ENCODE results near the gene CTNNA2. TPM values are rescaled to one million over a fixed set of nuclear protein-coding genes. Genes with fewer than 3 reads are reported as not detected.
"Not testable (repeated sequence)": the region's sequence is repeated elsewhere in the genome, so short reads cannot be mapped to it uniquely, and the experiment has no call there.

CTNNA2 gene
- total and polyA plus RNA-seq, 12 donors = 0.09 to 0.57 (median 0.15) TPM; not detected in 9

DNA sequence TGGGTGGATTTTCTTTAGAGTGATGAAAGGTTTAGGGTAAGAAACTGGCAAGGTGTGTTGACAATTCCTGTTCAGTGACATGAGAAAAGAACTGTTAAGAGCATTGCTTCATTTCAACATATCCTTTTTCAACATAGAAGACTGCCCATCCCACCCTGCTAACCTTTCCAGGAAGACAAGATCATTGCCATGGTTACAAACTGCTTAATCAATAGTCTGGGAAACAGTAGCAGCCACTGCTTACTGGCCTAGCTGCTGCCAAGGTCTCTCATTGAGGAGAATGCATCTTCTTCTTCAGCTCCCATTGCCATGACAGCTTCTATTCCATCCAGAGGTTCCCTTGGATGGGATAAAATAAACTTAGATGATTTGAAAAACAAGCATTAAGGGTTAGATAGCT, 579.6 kb downstream of the CTNNA2 start:
- H3K27me3 ChIP-seq = no peaks in the 10 kb centered on the region
- H3K4me1 ChIP-seq = no peaks in the 10 kb centered on the region
- ATAC-seq = no peak
- H3K36me3 ChIP-seq = no peaks in the 10 kb centered on the region
- H3K9me3 ChIP-seq = no peaks in the 10 kb centered on the region
- DNase-seq = no peak
- intact Hi-C loops (cut with DNase I) = no loop called here
- H3K27ac ChIP-seq = no peak overlapping the region
- TF ChIP-seq, protein P1, sequence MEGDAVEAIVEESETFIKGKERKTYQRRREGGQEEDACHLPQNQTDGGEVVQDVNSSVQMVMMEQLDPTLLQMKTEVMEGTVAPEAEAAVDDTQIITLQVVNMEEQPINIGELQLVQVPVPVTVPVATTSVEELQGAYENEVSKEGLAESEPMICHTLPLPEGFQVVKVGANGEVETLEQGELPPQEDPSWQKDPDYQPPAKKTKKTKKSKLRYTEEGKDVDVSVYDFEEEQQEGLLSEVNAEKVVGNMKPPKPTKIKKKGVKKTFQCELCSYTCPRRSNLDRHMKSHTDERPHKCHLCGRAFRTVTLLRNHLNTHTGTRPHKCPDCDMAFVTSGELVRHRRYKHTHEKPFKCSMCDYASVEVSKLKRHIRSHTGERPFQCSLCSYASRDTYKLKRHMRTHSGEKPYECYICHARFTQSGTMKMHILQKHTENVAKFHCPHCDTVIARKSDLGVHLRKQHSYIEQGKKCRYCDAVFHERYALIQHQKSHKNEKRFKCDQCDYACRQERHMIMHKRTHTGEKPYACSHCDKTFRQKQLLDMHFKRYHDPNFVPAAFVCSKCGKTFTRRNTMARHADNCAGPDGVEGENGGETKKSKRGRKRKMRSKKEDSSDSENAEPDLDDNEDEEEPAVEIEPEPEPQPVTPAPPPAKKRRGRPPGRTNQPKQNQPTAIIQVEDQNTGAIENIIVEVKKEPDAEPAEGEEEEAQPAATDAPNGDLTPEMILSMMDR (IDR thresholded peaks at IDR 0.05) = no peak
- no peak overlapping the region for H3K4me3 ChIP-seq

GRCh38 chr2:80098503-80098902, 585.7 kb downstream of the CTNNA2 start:
- H3K4me1 ChIP-seq; H3K27me3 ChIP-seq; intact Hi-C loops (cut with DNase I); DNase-seq; ATAC-seq; H3K9me3 ChIP-seq; H3K27ac ChIP-seq; H3K4me3 ChIP-seq; H3K36me3 ChIP-seq: not testable (repeated sequence)
- WGBS, 2 donors = 79 to 87% methylated on average over 12 of the region's 12 CpGs

- H3K36me3 ChIP-seq = no peaks in the 10 kb centered on the region
- no peak overlapping the region for H3K27ac ChIP-seq
- H3K27me3 ChIP-seq = peaks cover 0 to 7% (median 0%) of the 10 kb centered on the region in 7 donors
- H3K4me1 ChIP-seq = no peaks in the 10 kb centered on the region
- TF ChIP-seq, protein P1 (IDR thresholded peaks at IDR 0.05) = no peak
- peaks cover 0 to 6% (median 0%) of the 10 kb centered on the region in 11 donors for H3K9me3 ChIP-seq
- intact Hi-C loops (cut with DNase I) = no loop called here
- no peak for DNase-seq
- WGBS, 2 donors = 83 to 94% methylated on average over 1 of the region's 1 CpG
- H3K4me3 ChIP-seq = no peak overlapping the region
- ATAC-seq = no peak
Observed at GRCh38 chr2:80102026-80102425, 589.2 kb downstream of the CTNNA2 start.

DNA sequence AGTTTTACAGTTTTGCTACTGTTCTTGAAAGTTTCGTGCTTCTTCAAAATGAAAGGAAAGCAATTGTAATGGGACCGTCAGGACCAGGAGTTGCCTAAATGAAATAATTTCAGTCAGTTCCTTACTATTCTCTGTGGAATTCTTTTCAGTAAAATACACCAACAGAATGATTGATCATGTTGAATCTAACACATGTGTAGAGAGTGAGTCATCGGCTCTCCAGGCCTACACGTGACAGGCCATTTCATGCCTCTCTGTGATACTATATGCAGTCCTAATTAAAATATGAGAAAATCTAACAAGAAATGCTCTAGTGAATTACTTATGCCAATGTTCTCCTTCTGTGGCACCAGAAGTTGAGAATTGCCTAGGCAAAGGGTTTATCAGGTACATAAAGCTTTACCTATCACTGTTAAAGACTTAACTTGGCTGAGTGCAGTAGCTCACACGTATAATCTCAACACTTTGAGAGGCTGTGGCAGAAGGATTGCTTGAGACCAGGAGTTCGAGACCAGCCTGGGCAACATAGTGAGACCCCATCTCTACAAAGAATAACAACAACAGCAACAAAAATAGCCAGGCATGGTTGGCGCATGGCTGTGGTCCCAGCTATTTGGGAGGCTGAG, 592.3 kb downstream of the CTNNA2 start:
- ATAC-seq = no peak
- TF ChIP-seq, protein P1 (IDR thresholded peaks at IDR 0.05) = no peak
- no peaks in the 10 kb centered on the region for H3K36me3 ChIP-seq
- no peaks in the 10 kb centered on the region for H3K9me3 ChIP-seq
- no peak overlapping the region for H3K4me3 ChIP-seq
- H3K27ac ChIP-seq = no peak overlapping the region
- no peak for DNase-seq
- H3K27me3 ChIP-seq = peaks cover 0 to 8% (median 0%) of the 10 kb centered on the region in 7 donors
- WGBS, 2 donors = 78 to 87% methylated on average over 7 of the region's 7 CpGs
- intact Hi-C loops (cut with DNase I) = no loop called here
- no peaks in the 10 kb centered on the region for H3K4me1 ChIP-seq

- H3K9me3 ChIP-seq = peaks cover 0 to 11% (median 0%) of the 10 kb centered on the region in 11 donors
- DNase-seq = no peak
- no peaks in the 10 kb centered on the region for H3K36me3 ChIP-seq
- intact Hi-C loops (cut with DNase I) = no loop called here
- no peak for ATAC-seq
- peaks cover 0 to 8% (median 0%) of the 10 kb centered on the region in 7 donors for H3K27me3 ChIP-seq
- no peaks in the 10 kb centered on the region for H3K4me1 ChIP-seq
- TF ChIP-seq, protein P1 (IDR thresholded peaks at IDR 0.05) = no peak
- H3K4me3 ChIP-seq = no peak overlapping the region
- no peak overlapping the region for H3K27ac ChIP-seq
Observed at GRCh38 chr2:80111185-80111584, 598.3 kb downstream of the CTNNA2 start.

All from heart right ventricle (tissue), 16 donors.